H7 (cell line): ENCODE data around the gene SLC38A2. TPM values are rescaled to one million over a fixed set of nuclear protein-coding genes. Genes with fewer than 3 reads are reported as not detected.

ENCODE experiments used
- DNase-seq: peaks from one replicate; pipeline ENCODE4 v3.0.0; 2012
- H3K27me3 ChIP-seq: 2 replicates; pipeline ENCODE4 v1.6.0; 2011; ENCODE audit warnings: mild to moderate bottlenecking, low read length; ENCODE audit not compliant: control insufficient read depth, insufficient read depth
- H3K36me3 ChIP-seq: replicated peaks from 2 replicates; pipeline ENCODE4 v1.5.1; 2011; ENCODE audit warnings: low read length; ENCODE audit not compliant: control insufficient read depth, insufficient read depth
- H3K4me3 ChIP-seq: 2 replicates; pipeline ENCODE4 v1.5.1; 2011; ENCODE audit warnings: low read depth, mild to moderate bottlenecking, control low read depth, low read length, moderate library complexity; ENCODE audit not compliant: insufficient read depth
- total RNA-seq: library from RNA; depleted of rRNA; stranded (reverse); fragments of >200 nt; shearing (Covaris generic); gene quantifications from 2 replicates; pipeline ENCODE4 v1.2.3, GENCODE V29; 2014; rRNA removed

SLC38A2 gene
- total RNA-seq: 166 and 211 TPM in 2 replicates

DNA sequence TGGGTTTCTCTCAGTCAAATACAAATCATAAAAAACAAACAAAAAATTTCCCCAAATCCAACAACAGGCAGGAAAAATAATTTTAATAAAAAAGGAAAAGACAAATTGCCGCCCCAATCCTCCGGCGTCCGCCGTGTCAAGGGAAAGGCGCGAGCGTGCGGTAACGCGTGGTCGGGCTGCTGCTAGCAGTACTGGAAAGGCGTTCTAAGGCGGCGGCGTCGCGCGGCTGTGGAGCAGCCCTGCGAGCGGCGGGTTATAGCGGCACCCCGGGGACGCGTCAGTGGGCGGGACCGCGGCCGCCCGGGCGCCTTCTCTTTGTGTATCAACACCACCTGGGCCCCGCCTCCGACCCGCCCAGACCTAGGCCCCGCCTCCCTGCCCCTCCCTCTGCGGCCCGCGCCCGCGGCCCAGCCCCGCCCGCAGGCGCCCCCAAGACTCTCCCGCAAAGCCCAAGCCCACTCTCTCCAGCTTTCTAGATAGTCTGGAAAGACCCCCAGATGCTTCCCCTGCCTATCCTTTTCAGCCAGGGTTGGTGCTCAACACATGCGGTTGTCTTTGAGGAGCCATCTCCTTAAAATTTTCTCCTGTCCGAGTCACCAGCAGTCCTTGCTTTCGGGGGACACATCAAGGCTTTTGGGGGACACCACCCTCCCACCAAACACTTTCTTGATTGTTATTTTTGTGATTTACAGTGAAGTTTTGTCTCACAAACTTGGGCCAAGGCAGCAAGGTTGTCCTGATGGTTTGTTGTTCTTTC, at the start of gene SLC38A2:
SLC38A2 (minus strand) TSS at position 230 of the 757 bp plus-strand sequence. CDS start 1,480 bp downstream, outside the sequence.
- Histone ChIP-seq H3K36me3 (peaks cover 28% of the 10 kb centered on the region), H3K27me3 (no peaks in the 10 kb centered on the region), H3K4me3 (peak within 1 kb of the TSS; percentile 81)
- peak; percentile 98 for DNase-seq

DNA sequence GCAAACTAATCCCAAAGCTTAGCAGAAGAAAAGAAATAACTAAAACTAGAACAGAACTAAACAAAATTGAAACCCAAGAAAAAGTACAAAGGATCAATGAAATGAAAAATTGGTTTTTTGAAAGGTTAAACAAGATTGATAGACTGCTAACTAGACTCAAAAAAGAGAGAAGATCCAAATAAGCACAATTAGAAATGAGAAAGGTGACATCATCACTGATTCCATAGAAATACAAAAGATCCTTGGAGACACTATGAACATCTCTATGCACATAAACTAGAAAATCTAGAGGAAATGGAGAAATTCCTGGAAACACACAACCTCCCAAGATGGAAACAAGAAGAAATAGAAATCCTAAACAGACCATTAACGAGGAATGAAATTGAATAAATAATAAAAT, 47.1 kb upstream of the SLC38A2 start:
- Histone ChIP-seq H3K27me3 (no peaks in the 10 kb centered on the region), H3K4me3 (no peak overlapping the region), H3K36me3 (no peaks in the 10 kb centered on the region)
- DNase-seq: no peak

DNA sequence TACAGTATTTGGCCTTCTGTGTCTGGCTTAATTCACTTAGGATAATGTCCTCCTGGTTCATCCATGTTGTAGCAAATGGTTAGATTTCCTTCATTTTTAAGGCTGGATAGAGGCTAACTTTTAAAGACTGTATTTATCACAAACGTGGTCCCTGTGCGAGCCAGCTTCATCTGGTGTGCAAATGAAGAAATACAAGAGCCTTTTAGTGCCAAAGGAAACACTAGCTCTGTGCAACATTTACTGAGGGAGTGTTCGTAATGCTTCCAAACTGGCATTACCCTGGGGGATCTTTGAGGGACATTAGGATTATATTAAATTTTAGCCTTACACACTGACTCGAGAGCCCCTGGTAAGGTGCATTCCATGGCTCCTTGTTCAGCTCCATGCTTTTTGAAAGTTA, 43.0 kb upstream of the SLC38A2 start:
- Histone ChIP-seq H3K4me3 (no peak overlapping the region), H3K36me3 (no peaks in the 10 kb centered on the region), H3K27me3 (no peaks in the 10 kb centered on the region)
- DNase-seq: no peak

DNA sequence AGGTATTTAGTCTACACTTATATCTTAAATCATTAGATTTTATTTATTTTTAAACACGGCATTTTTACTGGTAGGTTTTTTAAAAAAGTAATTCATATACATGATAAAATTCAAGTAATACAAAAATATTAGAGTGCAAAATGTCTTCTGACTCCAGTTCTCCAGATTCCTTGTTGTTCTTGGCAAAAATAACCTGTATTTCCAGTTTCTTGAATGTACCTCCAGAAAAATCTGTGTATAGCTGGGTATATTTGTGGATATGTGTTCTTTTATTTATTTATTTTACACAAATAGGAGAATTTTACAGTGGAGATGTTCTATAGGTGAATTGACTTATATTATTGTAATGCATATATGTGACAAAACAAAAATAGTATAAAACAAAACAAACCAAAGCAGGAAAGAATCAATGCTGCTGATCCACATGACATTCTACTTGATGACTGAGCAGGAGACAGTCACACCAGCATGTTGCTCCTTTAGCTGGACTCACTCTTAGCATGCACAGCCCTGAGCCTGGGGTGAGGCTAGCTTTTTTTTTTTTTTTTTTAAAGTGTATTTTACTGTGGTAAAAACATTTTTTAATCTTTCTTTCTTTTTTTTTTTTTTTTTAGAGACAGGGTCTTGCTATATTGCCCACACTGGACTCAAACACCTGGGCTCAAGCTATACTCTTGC, 42.2 kb upstream of the SLC38A2 start:
- DNase-seq: no peak
- Histone ChIP-seq H3K27me3 (no peaks in the 10 kb centered on the region), H3K4me3 (no peak overlapping the region), H3K36me3 (no peaks in the 10 kb centered on the region)

DNA sequence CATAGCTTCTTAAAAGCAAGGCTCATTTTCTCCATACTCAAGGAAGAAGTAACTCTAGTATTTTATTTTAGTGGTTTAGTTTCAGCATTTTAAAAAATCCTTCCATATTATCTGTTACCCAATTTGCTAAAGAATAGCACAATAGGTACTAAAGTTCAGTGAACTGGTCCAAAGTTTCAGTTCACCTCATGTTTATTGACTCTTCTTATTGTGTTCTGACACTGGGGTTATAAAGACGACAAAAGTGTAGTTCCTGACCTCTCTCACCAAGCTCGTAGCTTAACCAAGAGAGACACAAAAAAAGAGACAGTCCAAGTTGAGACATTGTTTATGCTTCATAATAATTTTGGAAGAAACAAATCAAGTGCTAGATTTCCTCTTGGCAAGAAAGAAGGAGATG, 40.8 kb upstream of the SLC38A2 start:
- DNase-seq: no peak
- H3K4me3 ChIP-seq: no peak overlapping the region
- H3K36me3 ChIP-seq: no peaks in the 10 kb centered on the region
- H3K27me3 ChIP-seq: no peaks in the 10 kb centered on the region

DNA sequence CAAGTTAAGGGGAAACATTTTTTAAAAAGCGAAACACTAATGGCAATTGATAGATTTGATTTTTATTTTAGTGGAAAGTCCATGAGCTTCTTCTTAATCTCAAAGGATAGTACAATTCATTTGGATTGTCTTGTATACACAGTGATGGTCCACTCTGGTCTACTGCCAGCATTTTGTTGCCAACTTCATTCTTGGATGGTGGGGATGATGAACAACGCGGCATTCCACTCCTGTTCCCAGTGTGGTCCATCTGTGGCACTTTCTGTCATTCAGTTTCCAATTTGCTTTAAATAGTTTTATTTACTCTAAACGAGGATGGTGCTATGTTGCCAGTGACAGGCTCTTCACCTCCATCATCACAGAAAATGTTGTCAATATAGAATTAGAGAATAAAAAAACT, 40.3 kb upstream of the SLC38A2 start:
- Histone ChIP-seq H3K36me3 (no peaks in the 10 kb centered on the region), H3K27me3 (no peaks in the 10 kb centered on the region), H3K4me3 (no peak overlapping the region)
- DNase-seq: no peak

DNA sequence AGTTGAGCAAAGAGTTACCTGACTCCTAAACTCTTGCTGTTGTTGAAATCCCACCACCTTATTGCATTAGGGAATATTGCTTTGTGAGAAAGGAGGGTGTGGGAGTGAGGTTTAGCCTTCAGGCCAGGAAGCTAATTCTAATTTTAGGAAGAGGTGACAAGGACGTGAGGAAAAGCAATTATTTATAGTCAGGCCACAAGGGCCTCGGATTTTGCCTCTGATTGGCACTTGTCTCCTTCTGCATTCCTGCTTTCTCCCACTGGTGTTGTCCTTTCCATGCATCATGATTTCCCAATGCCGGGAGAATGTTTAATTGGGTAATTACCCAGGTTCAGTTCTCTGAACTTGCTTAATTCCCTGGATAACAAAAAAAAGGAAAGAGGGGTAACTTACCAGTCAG, 37.9 kb upstream of the SLC38A2 start:
- DNase-seq: no peak
- Histone ChIP-seq H3K36me3 (no peaks in the 10 kb centered on the region), H3K27me3 (no peaks in the 10 kb centered on the region), H3K4me3 (no peak overlapping the region)

DNA sequence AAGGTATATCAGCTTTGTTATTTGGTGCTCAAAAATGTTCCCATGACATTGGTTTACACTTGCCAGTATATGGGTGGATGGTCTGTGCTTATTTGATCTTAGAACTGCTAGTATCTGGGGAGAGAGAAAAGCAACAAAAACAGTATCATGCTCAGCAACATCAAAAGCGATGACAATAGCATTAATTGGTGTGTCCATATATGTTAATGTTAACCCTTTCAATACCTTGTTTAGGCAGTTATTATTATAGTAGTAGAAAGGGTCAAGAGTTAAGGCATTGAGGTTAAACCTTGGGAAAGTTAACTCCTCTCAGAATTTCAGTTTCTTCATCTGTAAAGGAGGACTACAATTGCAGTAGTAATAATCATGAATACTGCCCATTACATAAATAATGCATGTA, 37.4 kb upstream of the SLC38A2 start:
- no peak for DNase-seq
- Histone ChIP-seq H3K27me3 (no peaks in the 10 kb centered on the region), H3K4me3 (no peak overlapping the region), H3K36me3 (no peaks in the 10 kb centered on the region)

GRCh38 chr12:46409342-46409741, 36.8 kb upstream of the SLC38A2 start:
- Histone ChIP-seq H3K4me3 (no peak overlapping the region), H3K36me3 (no peaks in the 10 kb centered on the region), H3K27me3 (no peaks in the 10 kb centered on the region)
- DNase-seq: no peak

- Histone ChIP-seq H3K27me3 (no peaks in the 10 kb centered on the region), H3K4me3 (no peak overlapping the region), H3K36me3 (no peaks in the 10 kb centered on the region)
- no peak for DNase-seq
These were observed 35.9 kb upstream of the SLC38A2 start for GRCh38 chr12:46408441-46408840.

DNA sequence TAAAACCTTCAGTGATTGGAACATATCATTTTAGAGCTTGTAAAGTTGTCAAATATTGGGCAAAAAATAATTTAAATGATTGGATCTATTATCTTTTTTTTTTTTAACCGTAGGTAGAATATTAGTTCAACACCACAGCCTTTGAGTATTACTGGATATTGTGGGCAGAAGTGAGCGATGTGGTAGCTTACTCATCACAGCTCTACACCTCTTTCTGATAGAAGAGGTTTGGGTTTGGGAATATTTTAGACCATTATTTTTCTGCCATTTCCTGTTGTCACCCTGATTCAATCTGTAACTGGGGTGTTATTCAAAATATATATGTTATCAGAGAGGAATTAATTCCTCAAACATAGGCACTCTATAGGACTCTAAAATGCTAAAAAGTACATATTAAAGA, 34.8 kb upstream of the SLC38A2 start:
- no peak overlapping the region for H3K4me3 ChIP-seq
- DNase-seq: no peak
- H3K36me3 ChIP-seq: no peaks in the 10 kb centered on the region
- H3K27me3 ChIP-seq: no peaks in the 10 kb centered on the region

GRCh38 chr12:46406352-46407027, 33.9 kb upstream of the SLC38A2 start:
- no peak for DNase-seq
- H3K27me3 ChIP-seq: no peaks in the 10 kb centered on the region
- H3K4me3 ChIP-seq: no peak overlapping the region
- no peaks in the 10 kb centered on the region for H3K36me3 ChIP-seq

DNA sequence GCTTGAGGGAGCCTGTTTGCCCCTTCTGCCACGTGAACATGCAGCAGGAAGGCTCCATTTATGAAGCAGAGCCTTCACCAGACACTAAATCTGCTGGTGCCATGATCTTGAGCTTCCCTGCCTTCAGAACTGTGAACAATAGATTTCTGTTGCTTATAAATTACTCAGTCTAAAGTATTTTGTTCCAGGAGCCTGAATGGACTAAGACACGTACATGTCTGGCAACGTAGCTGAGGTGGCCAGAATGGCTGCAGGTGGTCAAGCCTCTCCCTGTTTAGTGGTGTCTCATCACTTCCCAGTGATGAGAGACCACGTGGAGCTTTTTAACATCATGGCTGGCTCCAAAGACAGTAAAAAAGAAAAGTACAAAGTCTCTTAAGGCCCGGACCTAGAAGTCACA, 32.2 kb upstream of the SLC38A2 start:
- H3K36me3 ChIP-seq: no peaks in the 10 kb centered on the region
- no peaks in the 10 kb centered on the region for H3K27me3 ChIP-seq

GRCh38 chr12:46404225-46404631, 31.7 kb upstream of the SLC38A2 start:
- H3K4me3 ChIP-seq: no peak overlapping the region
- H3K36me3 ChIP-seq: no peaks in the 10 kb centered on the region
- DNase-seq: no peak
- H3K27me3 ChIP-seq: no peaks in the 10 kb centered on the region

More for the DNA sequence above, 32.2 kb upstream of the SLC38A2 start:
- DNase-seq: no peak
- no peak overlapping the region for H3K4me3 ChIP-seq

GRCh38 chr12:46403719-46404070, 31.1 kb upstream of the SLC38A2 start:
- no peaks in the 10 kb centered on the region for H3K27me3 ChIP-seq
- H3K4me3 ChIP-seq: no peak overlapping the region
- DNase-seq: no peak
- no peaks in the 10 kb centered on the region for H3K36me3 ChIP-seq
